ENCODE results near the gene FAF2. TPM values are rescaled to one million over a fixed set of nuclear protein-coding genes. Genes with fewer than 3 reads are reported as not detected.

The FAF2 gene
- total RNA-seq, 1 experiment from 2014 or later = 44.4 TPM

DNA sequence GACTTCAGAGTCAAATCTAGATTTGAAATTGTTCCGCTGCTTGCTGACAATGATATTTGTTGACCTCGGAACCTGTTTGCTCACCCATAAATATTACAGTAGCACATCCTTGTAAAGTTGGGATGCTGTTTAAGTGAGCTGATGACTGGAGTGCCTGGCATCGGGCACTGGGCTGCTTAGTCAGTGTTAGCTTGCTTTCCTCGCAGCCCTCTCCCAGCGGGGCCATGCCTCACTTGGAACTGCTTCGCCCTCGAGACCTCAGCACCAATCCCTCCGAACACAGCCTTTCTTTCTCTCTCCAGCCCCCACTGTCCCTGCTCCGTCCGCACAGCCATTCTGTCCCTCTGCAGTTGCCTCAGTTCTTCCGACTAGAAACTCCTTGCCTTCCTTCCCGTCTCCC, 65.6 kb downstream of the FAF2 start:
- WGBS (ENCODE audit: extremely low coverage, insufficient read length, low lambda C conversion rate) = no CpG with 5 or more reads among the region's 12 CpGs
- no peaks in the 10 kb centered on the region for H3K4me1 ChIP-seq (ENCODE audit: insufficient read depth, low read length)
- DNase-seq = no peak

More for the DNA sequence above, 65.6 kb downstream of the FAF2 start:
- no peaks in the 10 kb centered on the region for H3K79me1 ChIP-seq (ENCODE audit: insufficient read depth, low read depth, low read length, poor library complexity, severe bottlenecking)
- H3K9me3 ChIP-seq (ENCODE audit: control insufficient read depth, low read depth, low read length) = no peaks in the 10 kb centered on the region
- no peaks in the 10 kb centered on the region for H4K20me1 ChIP-seq (ENCODE audit: control insufficient read depth, insufficient read depth, insufficient read length)
- no peak overlapping the region for H3K9ac ChIP-seq (ENCODE audit: extremely low read depth, insufficient read length, low read length)
- Mint-ChIP-seq H3K9me3 (no peaks in the 10 kb centered on the region), H3K27me3 (ENCODE audit: low read depth) (peaks cover 2% of the 10 kb centered on the region; the same call in 1 of the 2 replicates), H3K4me3 (no peak overlapping the region), H3K36me3 (ENCODE audit: insufficient read depth in 1 of 3, low read depth in 3 of 3) (peaks cover 0 to 12% (median 7%) of the 10 kb centered on the region in 3 experiments; a peak in 3 of 7 replicates), H3K27ac (peak overlapping the region; percentile 2 to 47 (median 6); a peak in 6 of 7 replicates), H3K4me1 (peaks cover 3 to 6% of the 10 kb centered on the region in 2 experiments; a peak in 3 of 4 replicates)
- H3K23ac ChIP-seq (ENCODE audit: insufficient read length, low read depth, low read length) = no peak overlapping the region
- no peak overlapping the region for H4K5ac ChIP-seq (ENCODE audit: insufficient read length, low read depth, low read length)
- H2BK12ac ChIP-seq (ENCODE audit: insufficient read length, low read depth, low read length) = no peak overlapping the region
- no peak overlapping the region for H2AFZ ChIP-seq (ENCODE audit: low read length)
- no peaks in the 10 kb centered on the region for H3K23me2 ChIP-seq (ENCODE audit: insufficient read length, low read depth, low read length, poor library complexity, severe bottlenecking)
- H3K79me2 ChIP-seq (ENCODE audit: insufficient read depth, low read length) = no peaks in the 10 kb centered on the region
- 0 out of 2 replicates have a peak, but pooled peaks cover 2% of the 10 kb centered on the region for H3K27me3 ChIP-seq (ENCODE audit: insufficient read depth, low read length)
- no peak overlapping the region for H4K91ac ChIP-seq (ENCODE audit: insufficient read length, low read depth, low read length)
- no peak overlapping the region for H3K56ac ChIP-seq (ENCODE audit: insufficient read length, low read depth, low read length)
- H3K18ac ChIP-seq (ENCODE audit: insufficient read length, low read depth, low read length) = no peak overlapping the region
- H2AK5ac ChIP-seq (ENCODE audit: insufficient read length, low read length) = no peak overlapping the region
- H2BK5ac ChIP-seq (ENCODE audit: insufficient read length, low read length) = no peak overlapping the region
- H3K4ac ChIP-seq (ENCODE audit: low read depth, low read length) = no peak overlapping the region
- no peak overlapping the region for H2BK120ac ChIP-seq (ENCODE audit: low read depth, low read length, poor library complexity, severe bottlenecking)
- no peak overlapping the region for H4K8ac ChIP-seq (replicated peaks; ENCODE audit: insufficient read length, low read depth, low read length)
- TF ChIP-seq, protein P1, sequence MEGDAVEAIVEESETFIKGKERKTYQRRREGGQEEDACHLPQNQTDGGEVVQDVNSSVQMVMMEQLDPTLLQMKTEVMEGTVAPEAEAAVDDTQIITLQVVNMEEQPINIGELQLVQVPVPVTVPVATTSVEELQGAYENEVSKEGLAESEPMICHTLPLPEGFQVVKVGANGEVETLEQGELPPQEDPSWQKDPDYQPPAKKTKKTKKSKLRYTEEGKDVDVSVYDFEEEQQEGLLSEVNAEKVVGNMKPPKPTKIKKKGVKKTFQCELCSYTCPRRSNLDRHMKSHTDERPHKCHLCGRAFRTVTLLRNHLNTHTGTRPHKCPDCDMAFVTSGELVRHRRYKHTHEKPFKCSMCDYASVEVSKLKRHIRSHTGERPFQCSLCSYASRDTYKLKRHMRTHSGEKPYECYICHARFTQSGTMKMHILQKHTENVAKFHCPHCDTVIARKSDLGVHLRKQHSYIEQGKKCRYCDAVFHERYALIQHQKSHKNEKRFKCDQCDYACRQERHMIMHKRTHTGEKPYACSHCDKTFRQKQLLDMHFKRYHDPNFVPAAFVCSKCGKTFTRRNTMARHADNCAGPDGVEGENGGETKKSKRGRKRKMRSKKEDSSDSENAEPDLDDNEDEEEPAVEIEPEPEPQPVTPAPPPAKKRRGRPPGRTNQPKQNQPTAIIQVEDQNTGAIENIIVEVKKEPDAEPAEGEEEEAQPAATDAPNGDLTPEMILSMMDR (conservative IDR thresholded peaks at IDR 0.05) = no peak
- H3K4me2 ChIP-seq (ENCODE audit: insufficient read depth, insufficient read length, low read length) = no peak overlapping the region
- H2BK20ac ChIP-seq (ENCODE audit: low read depth, low read length, poor library complexity, severe bottlenecking) = no peak overlapping the region
- no peak overlapping the region for H2BK15ac ChIP-seq (ENCODE audit: low read depth, low read length)
- H3K14ac ChIP-seq (ENCODE audit: insufficient read depth, low read length) = no peak overlapping the region
- H3T11ph ChIP-seq (ENCODE audit: low read length) = no peak overlapping the region
- no peak overlapping the region for H3K27ac ChIP-seq (ENCODE audit: insufficient read length, low read depth, low read length)

Data from H9 (cell line).